Measurements from ENCODE around the gene ISL1. TPM values are rescaled to one million over a fixed set of nuclear protein-coding genes. Genes with fewer than 3 reads are reported as not detected.

ISL1 gene
- total and polyA plus RNA-seq, 2 of the 4 experiments (the other 2 are of a cell fraction): under 0.01 TPM; not detected in 1

- in situ Hi-C loops (cut with MboI; ENCODE audit: low sequenced_read_pairs) (no loop called here), dilution Hi-C loops (cut with HindIII; ENCODE audit: low sequenced_read_pairs, unreplicated experiment) (no loop called here), intact Hi-C loops (cut with micrococcal nuclease) (no loop called here)
- Histone ChIP-seq H2BK5ac (ENCODE audit: low read depth, low read length, poor library complexity, severe bottlenecking) (no peak overlapping the region), H3K36me3 (ENCODE audit: control insufficient read depth, insufficient read depth, low read length) (no peaks in the 10 kb centered on the region), H4K8ac (ENCODE audit: low read depth in 2 of 2, low read length in 2 of 2) (no peak overlapping the region), H2BK120ac (ENCODE audit: low read depth, low read length) (no peak overlapping the region), H4K91ac (ENCODE audit: insufficient read depth, low read depth, low read length) (no peak overlapping the region), H3K14ac (replicated peaks; ENCODE audit: low read depth, low read length) (no peak overlapping the region), H3K9me1 (ENCODE audit: insufficient read depth, low read length) (no peaks in the 10 kb centered on the region), H3K4ac (ENCODE audit: low read depth, low read length) (no peak overlapping the region), H3K79me1 (ENCODE audit: low read depth in 1 of 2, low read length in 2 of 2) (no peaks in the 10 kb centered on the region), H2BK20ac (ENCODE audit: low read depth, low read length) (no peak overlapping the region), H3K18ac (ENCODE audit: low read depth, low read length) (no peak overlapping the region), H3K4me3 (ENCODE audit: insufficient read depth, low read depth, low read length) (no peak overlapping the region), H2AFZ (replicated peaks; ENCODE audit: low read length, poor library complexity) (no peak overlapping the region), H4K20me1 (ENCODE audit: insufficient read depth, low read length) (no peaks in the 10 kb centered on the region), H3K27ac (ENCODE audit: insufficient read depth, low read length) (no peak overlapping the region), H3K23ac (ENCODE audit: low read depth, low read length) (no peak overlapping the region), H2AK5ac (ENCODE audit: low read depth, low read length) (no peak overlapping the region), H3K27me3 (ENCODE audit: control insufficient read depth, insufficient read depth, low read length) (peaks cover 23% of the 10 kb centered on the region), H3K9ac (ENCODE audit: low read depth, low read length) (no peak overlapping the region), H4K5ac (ENCODE audit: low read depth, low read length) (no peak overlapping the region), H2BK15ac (ENCODE audit: low read depth, low read length) (no peak overlapping the region), H3K56ac (ENCODE audit: extremely low read depth, insufficient read depth, low read length) (no peak overlapping the region), H3K4me2 (ENCODE audit: low read depth, low read length) (no peak overlapping the region), H3K4me1 (ENCODE audit: control insufficient read depth, insufficient read depth, low read length) (no peaks in the 10 kb centered on the region), H3K9me3 (ENCODE audit: control insufficient read depth, insufficient read depth, low read length) (no peaks in the 10 kb centered on the region; the same call in 1 of the 2 replicates), H2AK9ac (replicated peaks; ENCODE audit: low read depth, low read length, poor library complexity) (no peak overlapping the region)
- BruUV-seq (replicated peaks): no TSS peak
- WGBS, 2 experiments (ENCODE audit: extremely low coverage in 2 of 2, insufficient read length in 1 of 2): no CpG with 5 or more reads among the region's 3 CpGs
- ChIA-PET CTCF (no interaction called here), POLR2A (ENCODE audit: unreplicated experiment) (no interaction called here)
- TF ChIP-seq POLR2A (IDR thresholded peaks at IDR 0.05; ENCODE audit: low read depth, low read length): no peak
- no peak for TF ChIP-seq RCOR1 (IDR thresholded peaks at IDR 0.05; ENCODE audit: insufficient replicate concordance, low read length)
- no peak for TF ChIP-seq MAFK (IDR thresholded peaks at IDR 0.05; ENCODE audit: low read depth, low read length)
- TF ChIP-seq CEBPB (IDR thresholded peaks at IDR 0.05; ENCODE audit: low read depth, low read length): no peak
- TF ChIP-seq NFE2L2 (IDR thresholded peaks at IDR 0.05; ENCODE audit: low read depth, low read length): no peak
- TF ChIP-seq USF2 (IDR thresholded peaks at IDR 0.05; ENCODE audit: low read depth, low read length): no peak
- TF ChIP-seq RAD21 (IDR thresholded peaks at IDR 0.05; ENCODE audit: low read length): no peak
- no peak for TF ChIP-seq CTCF (conservative IDR thresholded peaks at IDR 0.05; ENCODE audit: low read depth, low read length)
- no peak for TF ChIP-seq CHD1 (IDR thresholded peaks at IDR 0.05; ENCODE audit: low read depth, low read length)
- no peak for TF ChIP-seq BHLHE40 (IDR thresholded peaks at IDR 0.05; ENCODE audit: low read depth, low read length)
- no peak for TF ChIP-seq RFX5 (IDR thresholded peaks at IDR 0.05; ENCODE audit: low read depth, low read length)
- no peak for TF ChIP-seq MXI1 (IDR thresholded peaks at IDR 0.05; ENCODE audit: borderline replicate concordance, low read depth, low read length)
- no peak for TF ChIP-seq FOS (IDR thresholded peaks at IDR 0.05; ENCODE audit: low read depth, low read length)
- no peak for TF ChIP-seq MAZ (IDR thresholded peaks at IDR 0.05; ENCODE audit: borderline replicate concordance, low read depth, low read length)
- no peak for TF ChIP-seq SMC3 (IDR thresholded peaks at IDR 0.05; ENCODE audit: low read depth, low read length)
- TF ChIP-seq, protein P1, sequence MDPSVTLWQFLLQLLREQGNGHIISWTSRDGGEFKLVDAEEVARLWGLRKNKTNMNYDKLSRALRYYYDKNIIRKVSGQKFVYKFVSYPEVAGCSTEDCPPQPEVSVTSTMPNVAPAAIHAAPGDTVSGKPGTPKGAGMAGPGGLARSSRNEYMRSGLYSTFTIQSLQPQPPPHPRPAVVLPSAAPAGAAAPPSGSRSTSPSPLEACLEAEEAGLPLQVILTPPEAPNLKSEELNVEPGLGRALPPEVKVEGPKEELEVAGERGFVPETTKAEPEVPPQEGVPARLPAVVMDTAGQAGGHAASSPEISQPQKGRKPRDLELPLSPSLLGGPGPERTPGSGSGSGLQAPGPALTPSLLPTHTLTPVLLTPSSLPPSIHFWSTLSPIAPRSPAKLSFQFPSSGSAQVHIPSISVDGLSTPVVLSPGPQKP (IDR thresholded peaks at IDR 0.05; ENCODE audit: borderline replicate concordance, low read depth, low read length): no peak
- ATAC-seq (ENCODE audit: low read depth) (no peak), DNase-seq (no peak)
Observed at GRCh38 chr5:51373880-51374523, 9.2 kb upstream of the ISL1 start.
